GM12873 (cell line): Measurements from ENCODE around the gene ARL5B.

Source experiments
- CTCF ChIP-seq: IDR thresholded peaks from 2 replicates; pipeline ENCODE4 v1.5.1; 2012; ENCODE audit warnings: low read depth, mild to moderate bottlenecking, moderate library complexity, low read length, control low read depth; ENCODE audit not compliant: insufficient read depth; ENCODE audit errors: missing control alignments

ARL5B gene

GRCh38 chr10:18659125-18659818 is at the start of gene ARL5B:
Gene ARL5B (plus strand): TSS chr10:18659431. CDS start chr10:18659638, 207 bp downstream.
- TF ChIP-seq CTCF: no peak

- no peak for TF ChIP-seq CTCF
Measured at GRCh38 chr10:18610517-18610916, 48.7 kb upstream of the ARL5B start.

GRCh38 chr10:18611168-18611567 is 48.1 kb upstream of the ARL5B start:
- no peak for TF ChIP-seq CTCF

- TF ChIP-seq CTCF: no peak
Measured at GRCh38 chr10:18615618-18616017, 43.6 kb upstream of the ARL5B start.

GRCh38 chr10:18616337-18616736 is 42.9 kb upstream of the ARL5B start:
- TF ChIP-seq CTCF: no peak

GRCh38 chr10:18619016-18619415 is 40.2 kb upstream of the ARL5B start:
- TF ChIP-seq CTCF: no peak

GRCh38 chr10:18620856-18621255 is 38.4 kb upstream of the ARL5B start:
- TF ChIP-seq CTCF: no peak
